ENCODE measurements around the gene ZSCAN20. TPM values are rescaled to one million over a fixed set of nuclear protein-coding genes. Genes with fewer than 3 reads are reported as not detected.

Gene ZSCAN20
- polyA plus RNA-seq, 1 donor (not counting 4 experiments of a cell fraction or from before 2014, with no cell fraction given) = 3.1 TPM

DNA sequence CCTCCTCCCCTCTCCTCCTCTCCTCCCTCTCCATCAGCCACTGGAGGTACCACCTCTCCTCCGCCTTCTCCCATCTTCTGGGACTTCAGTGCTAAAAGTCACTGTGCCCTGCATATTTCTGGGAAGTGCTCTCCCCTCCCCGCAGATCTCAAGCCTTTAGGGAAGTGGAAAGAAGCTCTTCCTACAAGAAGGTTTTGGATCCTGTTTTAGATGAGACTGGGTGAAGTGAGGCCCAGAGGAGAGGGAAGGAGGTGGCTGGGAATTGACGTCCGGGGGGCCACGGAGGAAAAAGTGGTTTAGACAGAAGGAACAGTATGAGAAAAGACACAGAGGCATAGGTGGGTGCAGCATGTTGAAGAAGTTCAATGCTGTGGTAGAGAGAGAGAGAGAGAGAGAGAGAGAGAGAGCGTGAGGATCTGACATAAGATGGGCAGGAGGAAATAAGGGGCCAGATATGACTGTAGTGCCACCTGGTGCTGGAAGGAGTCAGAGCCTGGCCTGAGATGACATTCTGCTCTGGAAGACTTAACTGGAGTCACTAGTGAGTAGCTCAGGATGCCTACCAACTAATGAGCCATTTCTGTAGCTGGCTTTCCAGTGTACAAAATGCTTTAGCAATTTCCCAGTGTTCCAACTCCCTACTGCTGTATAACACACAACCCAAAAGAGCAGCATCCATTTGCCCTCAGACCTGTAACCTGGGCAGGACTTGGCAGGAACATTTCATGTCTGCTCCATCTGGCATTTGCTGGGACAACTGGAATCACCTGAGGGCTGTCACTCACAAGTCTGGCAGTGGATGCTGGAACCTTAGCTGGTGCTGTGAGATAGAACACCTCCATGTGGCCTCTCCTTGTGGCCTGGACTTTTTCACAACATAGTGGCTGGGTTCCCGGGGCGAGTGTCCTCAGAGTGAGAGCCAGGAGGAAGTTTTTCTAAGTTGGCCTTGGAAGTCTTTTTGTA, 16.6 kb upstream of the ZSCAN20 start:
- no peaks in the 10 kb centered on the region for H3K9me3 ChIP-seq (ENCODE audit: control insufficient read depth, low read depth, low read length)
- H3K79me2 ChIP-seq (ENCODE audit: control insufficient read depth, insufficient read depth, low read length) = no peaks in the 10 kb centered on the region
- TF ChIP-seq EZH2 (IDR thresholded peaks at IDR 0.05; ENCODE audit: low read length) = no peak
- TF ChIP-seq, protein P1, sequence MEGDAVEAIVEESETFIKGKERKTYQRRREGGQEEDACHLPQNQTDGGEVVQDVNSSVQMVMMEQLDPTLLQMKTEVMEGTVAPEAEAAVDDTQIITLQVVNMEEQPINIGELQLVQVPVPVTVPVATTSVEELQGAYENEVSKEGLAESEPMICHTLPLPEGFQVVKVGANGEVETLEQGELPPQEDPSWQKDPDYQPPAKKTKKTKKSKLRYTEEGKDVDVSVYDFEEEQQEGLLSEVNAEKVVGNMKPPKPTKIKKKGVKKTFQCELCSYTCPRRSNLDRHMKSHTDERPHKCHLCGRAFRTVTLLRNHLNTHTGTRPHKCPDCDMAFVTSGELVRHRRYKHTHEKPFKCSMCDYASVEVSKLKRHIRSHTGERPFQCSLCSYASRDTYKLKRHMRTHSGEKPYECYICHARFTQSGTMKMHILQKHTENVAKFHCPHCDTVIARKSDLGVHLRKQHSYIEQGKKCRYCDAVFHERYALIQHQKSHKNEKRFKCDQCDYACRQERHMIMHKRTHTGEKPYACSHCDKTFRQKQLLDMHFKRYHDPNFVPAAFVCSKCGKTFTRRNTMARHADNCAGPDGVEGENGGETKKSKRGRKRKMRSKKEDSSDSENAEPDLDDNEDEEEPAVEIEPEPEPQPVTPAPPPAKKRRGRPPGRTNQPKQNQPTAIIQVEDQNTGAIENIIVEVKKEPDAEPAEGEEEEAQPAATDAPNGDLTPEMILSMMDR (optimal IDR thresholded peaks at IDR 0.05 in 1 of 3, IDR thresholded peaks at IDR 0.05 in 1 of 3, conservative IDR thresholded peaks at IDR 0.05 in 1 of 3; ENCODE audit: extremely low read depth in 1 of 3, insufficient read depth in 2 of 3, low read length in 3 of 3) = peak; percentile 86 to 96 (median 93)
- H3K9ac ChIP-seq (ENCODE audit: control insufficient read depth, extremely low read depth, insufficient read depth, low read length) = no peak overlapping the region
- H3K36me3 ChIP-seq (ENCODE audit: control insufficient read depth in 2 of 2, extremely low read depth in 1 of 2, insufficient read depth in 2 of 2, low read length in 2 of 2) = no peaks in the 10 kb centered on the region
- H3K9me1 ChIP-seq (ENCODE audit: control insufficient read depth, extremely low read depth, insufficient read depth, low read length) = peaks cover 2% of the 10 kb centered on the region
- FAIRE-seq (peak; percentile 97), DNase-seq (ENCODE audit: low read depth, low spot score) (no peak)
- H3K27ac ChIP-seq (ENCODE audit: control insufficient read depth, insufficient read depth, low read length) = no peak overlapping the region
- no peak overlapping the region for H3K4me3 ChIP-seq (ENCODE audit: control insufficient read depth in 2 of 3, extremely low read depth in 1 of 3, insufficient read depth in 2 of 3, low read depth in 1 of 3, low read length in 3 of 3)
- no peak overlapping the region for H3K4me2 ChIP-seq (ENCODE audit: control insufficient read depth, extremely low read depth, insufficient read depth, low read depth, low read length)
- no peak overlapping the region for H2AFZ ChIP-seq (ENCODE audit: control insufficient read depth, low read length)
- dilution Hi-C loops (cut with MboI; ENCODE audit: extremely low pct_ligation_motif_present, low sequenced_read_pairs) = no loop called here
- H4K20me1 ChIP-seq (ENCODE audit: control insufficient read depth, extremely low read depth, insufficient read depth, low read length) = no peaks in the 10 kb centered on the region
- H3K27me3 ChIP-seq (ENCODE audit: control insufficient read depth, extremely low read depth, insufficient read depth, low read length) = no peaks in the 10 kb centered on the region
- H3K4me1 ChIP-seq (ENCODE audit: control insufficient read depth, extremely low read depth, insufficient read depth, low read length) = peaks cover 27% of the 10 kb centered on the region

DNA sequence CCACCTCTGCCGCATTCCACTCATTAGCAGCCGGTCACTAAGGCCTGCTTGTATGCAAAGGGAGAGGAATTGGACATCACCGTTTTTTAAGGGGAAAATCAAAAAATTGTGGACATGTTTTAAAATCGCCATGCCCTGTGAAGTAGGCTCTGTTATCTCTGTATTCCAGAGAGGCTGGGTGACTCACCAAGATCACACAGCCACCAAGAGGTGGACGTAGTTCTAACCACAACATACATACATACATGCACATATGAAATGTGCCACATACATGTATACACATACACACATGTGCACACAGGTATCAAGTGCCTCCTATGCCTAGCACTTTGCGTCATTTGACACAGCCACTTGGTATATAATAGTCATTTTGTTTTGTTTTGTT, 16.0 kb upstream of the ZSCAN20 start:
- H3K4me1 ChIP-seq (ENCODE audit: control insufficient read depth, extremely low read depth, insufficient read depth, low read length) = peaks cover 27% of the 10 kb centered on the region

More for the DNA sequence above, 16.0 kb upstream of the ZSCAN20 start:
- Histone ChIP-seq H4K20me1 (ENCODE audit: control insufficient read depth, extremely low read depth, insufficient read depth, low read length) (no peaks in the 10 kb centered on the region), H3K9me3 (ENCODE audit: control insufficient read depth, low read depth, low read length) (no peaks in the 10 kb centered on the region), H3K27ac (ENCODE audit: control insufficient read depth, insufficient read depth, low read length) (no peak overlapping the region), H3K79me2 (ENCODE audit: control insufficient read depth, insufficient read depth, low read length) (no peaks in the 10 kb centered on the region), H2AFZ (ENCODE audit: control insufficient read depth, low read length) (no peak overlapping the region), H3K9ac (ENCODE audit: control insufficient read depth, extremely low read depth, insufficient read depth, low read length) (no peak overlapping the region), H3K9me1 (ENCODE audit: control insufficient read depth, extremely low read depth, insufficient read depth, low read length) (peaks cover 2% of the 10 kb centered on the region), H3K27me3 (ENCODE audit: control insufficient read depth, extremely low read depth, insufficient read depth, low read length) (no peaks in the 10 kb centered on the region), H3K4me2 (ENCODE audit: control insufficient read depth, extremely low read depth, insufficient read depth, low read depth, low read length) (no peak overlapping the region), H3K4me3 (ENCODE audit: control insufficient read depth in 2 of 3, extremely low read depth in 1 of 3, insufficient read depth in 2 of 3, low read depth in 1 of 3, low read length in 3 of 3) (no peak overlapping the region), H3K36me3 (ENCODE audit: control insufficient read depth in 2 of 2, extremely low read depth in 1 of 2, insufficient read depth in 2 of 2, low read length in 2 of 2) (no peaks in the 10 kb centered on the region)
- TF ChIP-seq, protein P1 (optimal IDR thresholded peaks at IDR 0.05 in 1 of 3, IDR thresholded peaks at IDR 0.05 in 1 of 3, conservative IDR thresholded peaks at IDR 0.05 in 1 of 3; ENCODE audit: extremely low read depth in 1 of 3, insufficient read depth in 2 of 3, low read length in 3 of 3) = no peak
- no peak for TF ChIP-seq EZH2 (IDR thresholded peaks at IDR 0.05; ENCODE audit: low read length)
- DNase-seq (ENCODE audit: low read depth, low spot score) = no peak
- dilution Hi-C loops (cut with MboI; ENCODE audit: extremely low pct_ligation_motif_present, low sequenced_read_pairs) = no loop called here
- no peak for FAIRE-seq

All from keratinocyte (primary cell).